Measurements from ENCODE around the gene KIAA2012.

DNA sequence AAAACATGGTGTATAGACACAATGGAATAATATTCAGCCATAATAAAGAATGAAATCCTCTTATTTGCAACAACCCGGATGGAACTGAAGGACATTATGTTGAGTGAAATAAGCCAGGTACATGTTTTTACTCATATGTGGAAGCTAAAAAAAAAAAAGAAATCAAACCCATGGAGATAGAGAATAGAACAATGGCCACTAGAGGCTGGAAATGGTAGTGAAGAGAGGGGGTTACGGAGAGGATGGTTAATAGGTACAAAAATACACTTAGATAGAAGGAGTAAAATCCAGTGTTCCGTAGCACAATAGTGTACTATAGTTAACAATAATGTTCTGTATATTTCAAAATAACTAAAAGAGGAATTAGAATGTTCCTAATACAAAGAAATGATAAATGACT, 12.8 kb upstream of the KIAA2012 start:
- TF ChIP-seq, protein P1, sequence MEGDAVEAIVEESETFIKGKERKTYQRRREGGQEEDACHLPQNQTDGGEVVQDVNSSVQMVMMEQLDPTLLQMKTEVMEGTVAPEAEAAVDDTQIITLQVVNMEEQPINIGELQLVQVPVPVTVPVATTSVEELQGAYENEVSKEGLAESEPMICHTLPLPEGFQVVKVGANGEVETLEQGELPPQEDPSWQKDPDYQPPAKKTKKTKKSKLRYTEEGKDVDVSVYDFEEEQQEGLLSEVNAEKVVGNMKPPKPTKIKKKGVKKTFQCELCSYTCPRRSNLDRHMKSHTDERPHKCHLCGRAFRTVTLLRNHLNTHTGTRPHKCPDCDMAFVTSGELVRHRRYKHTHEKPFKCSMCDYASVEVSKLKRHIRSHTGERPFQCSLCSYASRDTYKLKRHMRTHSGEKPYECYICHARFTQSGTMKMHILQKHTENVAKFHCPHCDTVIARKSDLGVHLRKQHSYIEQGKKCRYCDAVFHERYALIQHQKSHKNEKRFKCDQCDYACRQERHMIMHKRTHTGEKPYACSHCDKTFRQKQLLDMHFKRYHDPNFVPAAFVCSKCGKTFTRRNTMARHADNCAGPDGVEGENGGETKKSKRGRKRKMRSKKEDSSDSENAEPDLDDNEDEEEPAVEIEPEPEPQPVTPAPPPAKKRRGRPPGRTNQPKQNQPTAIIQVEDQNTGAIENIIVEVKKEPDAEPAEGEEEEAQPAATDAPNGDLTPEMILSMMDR (IDR thresholded peaks at IDR 0.05) = no peak
- TF ChIP-seq EP300 (IDR thresholded peaks at IDR 0.05) = no peak
